Right lobe of liver (tissue), 6 donors: ENCODE measurements around the gene PTPRN2. TPM values are rescaled to one million over a fixed set of nuclear protein-coding genes. Genes with fewer than 3 reads are reported as not detected.

Experiments
- ATAC-seq, 4 donors: fragments of 200-7000 bp; cut with Tn5 transposase; one replicate each; pipeline ENCODE4 v1.9.1; 2020; ENCODE audit warnings: mild to moderate bottlenecking in 4 of 4, moderate library complexity in 4 of 4
- DNase-seq, 3 donors: peaks; one replicate each; pipeline ENCODE4 v3.0.0-alpha.2; 2020
- H3K27ac ChIP-seq, 3 donors: fragments of 200-600 bp; one replicate each; pipeline ENCODE4 v1.8.0; 2022
- H3K27me3 ChIP-seq, 2 donors: fragments of 200-600 bp; one replicate each; pipeline ENCODE4 v1.8.0; 2022
- H3K36me3 ChIP-seq, 4 donors: fragments of 200-600 bp; sonication (generic) in 1 of 4; one replicate each; pipeline versions ENCODE4 v1.5.1 to v1.8.0; 2017 to 2022; ENCODE audit warnings: control low read depth in 1 of 4
- H3K4me1 ChIP-seq, 4 donors: fragments of 200-600 bp; sonication (generic) in 1 of 4; one replicate each; pipeline versions ENCODE4 v1.5.1 to v1.8.0; 2017 to 2022; ENCODE audit warnings: control low read depth in 1 of 4
- H3K4me3 ChIP-seq, 3 donors: fragments of 200-600 bp; one replicate each; pipeline ENCODE4 v1.8.0; 2022
- H3K9me3 ChIP-seq, 4 donors: fragments of 200-600 bp; sonication (generic) in 1 of 4; one replicate each; pipeline versions ENCODE4 v1.5.1 to v1.8.0; 2017 to 2022; ENCODE audit warnings: control low read depth in 1 of 4
- POLR2A ChIP-seq: fragments of 450-650 bp; IDR thresholded peaks from one replicate; pipeline ENCODE4 v1.6.1; 2017; ENCODE audit warnings: antibody characterized with exemption, mild to moderate bottlenecking
- WGBS: methylation state at CpG from one replicate; pipeline ENCODE4 v1.1.6; 2018; ENCODE audit warnings: low coverage, low lambda C conversion rate; ENCODE audit not compliant: insufficient coverage; ENCODE audit errors: missing lambda C conversion rate; 5-methylcytosine and 5-hydroxymethylcytosine counted together
- intact Hi-C, 2 donors: fragments of 100-400 bp; cut with DNase I; formaldehyde crosslinking; loops; one replicate each; pipeline versions ENCODE4 v1.11.2 to v1.14.1; 2022
- total RNA-seq, 6 experiments: library from RNA; depleted of rRNA in 2 of 6; stranded (reverse); fragments of >200 nt in 2 of 6; fragmentation: NEBNext Ultra II Directional in 3 of 6; extraction: Animal tissue kit (Norgen Biotek cat#: 25700) in 3 of 6; gene quantifications; one replicate each; pipeline versions ENCODE4 v1.1.0 to v1.2.4, GENCODE V29; 2016 to 2023
- TF ChIP-seq, protein P1 (sequence below), 4 donors: fragments of 200-600 bp in 3 of 4; fragments of 450-650 bp in 1 of 4; IDR thresholded peaks; one replicate each; pipeline versions ENCODE4 v1.5.1 to v1.8.0; 2016 to 2022; ENCODE audit warnings: antibody characterized with exemption in 4 of 4, mild to moderate bottlenecking in 2 of 4
- donor health status: DM: no; HTN: yes; CAD: no.
- donor health status: DM: no; HTN: no; CAD: no.
- donor health status: DM: no; HTN: no; CAD: no.
- donor health status: DM: no; HTN: yes; CAD: no.
- donor health status: DM: no; HTN: yes; CAD: no.

Gene PTPRN2
- total RNA-seq, 6 experiments from 2014 or later = 0.15 to 0.87 (median 0.67) TPM

GRCh38 chr7:158357898-158358821, 229.5 kb downstream of the PTPRN2 start:
- intact Hi-C loops = no loop called here
- ATAC-seq (no peak), DNase-seq (no peak)
- Histone ChIP-seq H3K36me3 (no peaks in the 10 kb centered on the region), H3K27ac (no peak overlapping the region), H3K4me1 (no peaks in the 10 kb centered on the region), H3K27me3 (no peaks in the 10 kb centered on the region), H3K4me3 (no peak overlapping the region), H3K9me3 (no peaks in the 10 kb centered on the region)
- WGBS = 80% methylated on average over 11 of the region's 26 CpGs
- no peak for TF ChIP-seq POLR2A
- TF ChIP-seq, protein P1, sequence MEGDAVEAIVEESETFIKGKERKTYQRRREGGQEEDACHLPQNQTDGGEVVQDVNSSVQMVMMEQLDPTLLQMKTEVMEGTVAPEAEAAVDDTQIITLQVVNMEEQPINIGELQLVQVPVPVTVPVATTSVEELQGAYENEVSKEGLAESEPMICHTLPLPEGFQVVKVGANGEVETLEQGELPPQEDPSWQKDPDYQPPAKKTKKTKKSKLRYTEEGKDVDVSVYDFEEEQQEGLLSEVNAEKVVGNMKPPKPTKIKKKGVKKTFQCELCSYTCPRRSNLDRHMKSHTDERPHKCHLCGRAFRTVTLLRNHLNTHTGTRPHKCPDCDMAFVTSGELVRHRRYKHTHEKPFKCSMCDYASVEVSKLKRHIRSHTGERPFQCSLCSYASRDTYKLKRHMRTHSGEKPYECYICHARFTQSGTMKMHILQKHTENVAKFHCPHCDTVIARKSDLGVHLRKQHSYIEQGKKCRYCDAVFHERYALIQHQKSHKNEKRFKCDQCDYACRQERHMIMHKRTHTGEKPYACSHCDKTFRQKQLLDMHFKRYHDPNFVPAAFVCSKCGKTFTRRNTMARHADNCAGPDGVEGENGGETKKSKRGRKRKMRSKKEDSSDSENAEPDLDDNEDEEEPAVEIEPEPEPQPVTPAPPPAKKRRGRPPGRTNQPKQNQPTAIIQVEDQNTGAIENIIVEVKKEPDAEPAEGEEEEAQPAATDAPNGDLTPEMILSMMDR (IDR thresholded peaks at IDR 0.05) = no peak

DNA sequence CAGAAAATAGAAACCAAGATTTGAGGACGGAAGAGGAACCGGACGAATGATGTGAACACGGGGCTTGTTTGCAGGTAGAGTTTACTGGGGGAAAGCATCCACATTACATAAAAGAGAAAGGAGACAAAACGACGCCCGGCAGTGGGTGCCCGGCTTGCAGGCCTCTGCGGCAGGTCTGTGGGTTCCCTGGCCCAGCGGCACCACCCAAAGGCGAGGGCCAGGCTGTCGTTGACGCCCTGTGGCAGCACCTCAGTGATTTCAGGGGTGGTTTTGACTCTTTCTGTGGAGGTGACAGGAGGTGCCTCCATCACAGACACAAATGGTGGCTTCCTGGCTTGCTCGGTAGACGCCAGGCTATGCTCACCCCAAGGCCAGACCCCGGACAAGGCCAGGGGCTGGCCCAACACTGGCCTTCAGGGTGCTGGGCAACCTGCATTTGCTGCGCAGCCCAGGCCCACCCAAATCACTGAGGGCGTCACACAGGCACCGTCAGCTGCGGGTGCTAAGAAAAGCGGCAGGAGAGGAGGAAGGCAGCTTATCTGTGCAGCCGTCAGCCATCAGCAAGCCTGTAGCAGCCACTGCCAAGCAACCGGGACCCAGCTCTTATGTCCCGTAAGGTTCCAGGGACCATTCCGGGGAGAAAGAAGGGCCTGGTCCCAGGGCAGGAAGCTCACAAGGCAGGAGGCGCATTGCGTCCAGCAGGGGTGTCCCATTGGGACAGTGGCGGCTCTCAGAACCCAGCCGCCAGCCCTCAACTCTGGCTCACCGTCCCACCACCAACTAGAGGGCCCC, 230.3 kb downstream of the PTPRN2 start:
- intact Hi-C loops = no loop called here
- no peak overlapping the region for H3K4me3 ChIP-seq
- 80% methylated on average over 9 of the region's 30 CpGs for WGBS
- ATAC-seq = no peak
- no peaks in the 10 kb centered on the region for H3K36me3 ChIP-seq
- TF ChIP-seq POLR2A = no peak
- TF ChIP-seq, protein P1 (IDR thresholded peaks at IDR 0.05) = no peak
- no peaks in the 10 kb centered on the region for H3K9me3 ChIP-seq
- H3K27ac ChIP-seq = no peak overlapping the region
- no peaks in the 10 kb centered on the region for H3K27me3 ChIP-seq
- DNase-seq = no peak
- no peaks in the 10 kb centered on the region for H3K4me1 ChIP-seq

DNA sequence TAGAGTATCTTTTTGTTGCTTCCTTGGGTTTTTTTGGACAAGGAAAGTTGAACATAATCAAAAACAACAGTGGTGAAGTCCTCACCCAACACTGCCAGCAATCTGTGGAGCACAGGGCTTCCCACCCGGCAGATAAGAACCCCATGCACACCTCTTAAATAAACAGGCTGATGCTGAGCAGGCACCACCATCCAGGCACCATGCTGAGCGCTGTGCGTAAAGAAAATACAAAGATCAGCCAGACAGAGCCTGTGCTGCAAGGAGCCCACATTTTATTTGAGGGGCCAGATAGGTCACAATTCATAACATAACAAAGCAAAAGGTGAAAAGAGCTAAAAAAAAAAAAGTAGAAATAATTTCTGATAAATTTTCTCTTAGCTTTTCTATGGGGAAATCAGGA, 231.2 kb downstream of the PTPRN2 start:
- TF ChIP-seq POLR2A = no peak
- TF ChIP-seq, protein P1 (IDR thresholded peaks at IDR 0.05) = no peak
- Histone ChIP-seq H3K9me3 (no peaks in the 10 kb centered on the region), H3K4me3 (no peak overlapping the region), H3K27me3 (no peaks in the 10 kb centered on the region), H3K4me1 (no peaks in the 10 kb centered on the region), H3K36me3 (no peaks in the 10 kb centered on the region), H3K27ac (no peak overlapping the region)
- intact Hi-C loops = no loop called here
- WGBS = 33% methylated on average over 3 of the region's 3 CpGs
- ATAC-seq = no peak
- DNase-seq = no peak

DNA sequence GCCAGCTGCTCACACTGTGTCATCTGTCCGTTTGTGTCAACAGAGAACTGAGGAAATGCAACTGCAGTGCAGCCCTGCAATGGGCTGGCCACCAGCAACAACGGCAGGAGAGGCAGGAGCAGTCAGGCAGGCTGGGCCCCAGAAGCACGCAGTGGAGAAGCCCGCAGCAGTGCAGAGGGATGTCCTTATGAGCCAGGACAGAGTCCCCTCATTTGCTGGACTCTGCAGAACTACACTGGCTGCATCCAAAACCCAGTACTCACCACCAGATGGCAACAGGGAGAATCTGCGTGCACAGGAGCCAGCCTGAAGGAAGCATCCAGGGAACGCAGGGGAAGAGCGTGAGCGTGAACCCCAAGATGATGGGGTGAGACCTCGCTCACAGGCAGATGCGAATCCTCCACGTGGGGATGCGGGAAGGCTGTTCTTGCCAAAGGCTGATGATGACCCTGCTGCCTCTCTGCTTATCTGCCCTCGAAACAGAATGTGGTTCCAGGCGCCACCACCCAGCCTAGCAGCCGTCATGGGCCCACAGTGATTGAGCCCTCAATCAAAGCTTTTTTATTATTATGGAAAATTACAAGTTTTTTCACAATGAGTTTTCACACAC, 232.1 kb downstream of the PTPRN2 start:
- TF ChIP-seq POLR2A = no peak
- TF ChIP-seq, protein P1 (IDR thresholded peaks at IDR 0.05) = peak in 1 of 4 donors; percentile 13
- no peaks in the 10 kb centered on the region for H3K36me3 ChIP-seq
- no peaks in the 10 kb centered on the region for H3K9me3 ChIP-seq
- H3K4me1 ChIP-seq = no peaks in the 10 kb centered on the region
- 49% methylated on average over 8 of the region's 15 CpGs for WGBS
- intact Hi-C loops = no loop called here
- H3K27me3 ChIP-seq = no peaks in the 10 kb centered on the region
- H3K27ac ChIP-seq = no peak overlapping the region
- ATAC-seq = no peak
- H3K4me3 ChIP-seq = no peak overlapping the region
- no peak for DNase-seq
